Hematopoietic multipotent progenitor cell (in vitro differentiated cells): ENCODE data around the gene MOCOS. TPM values are rescaled to one million over a fixed set of nuclear protein-coding genes. Genes with fewer than 3 reads are reported as not detected.
"Not testable (repeated sequence)": the region's sequence is repeated elsewhere in the genome, so short reads cannot be mapped to it uniquely, and the experiment has no call there.

Source experiments
- DNase-seq, 3 donors: peaks; one replicate each; pipeline ENCODE4 v3.0.0-alpha.2; 2011 to 2015; ENCODE audit warnings: low read depth in 2 of 3, low spot score in 2 of 3
- total RNA-seq: library from RNA; depleted of rRNA; stranded (reverse); fragments of >200 nt; gene quantifications from one replicate; pipeline ENCODE4 v1.2.3, GENCODE V29; 2012

Gene MOCOS
- total RNA-seq, 1 donor: under 0.01 TPM

- DNase-seq: no peak
Measured at GRCh38 chr18:36197511-36198166, 10.3 kb downstream of the MOCOS start.

- DNase-seq: no peak
Measured at GRCh38 chr18:36199691-36200295, 12.5 kb downstream of the MOCOS start.

- DNase-seq: no peak
Measured at GRCh38 chr18:36200354-36200771, 13.1 kb downstream of the MOCOS start.

GRCh38 chr18:36201765-36202164 lies 14.5 kb downstream of the MOCOS start:
- no peak for DNase-seq

GRCh38 chr18:36203360-36203895 lies 16.1 kb downstream of the MOCOS start:
- no peak for DNase-seq

- no peak for DNase-seq
Measured at GRCh38 chr18:36205166-36205565, 17.9 kb downstream of the MOCOS start.

- no peak for DNase-seq
Measured at GRCh38 chr18:36207303-36207702, 20.0 kb downstream of the MOCOS start.

- DNase-seq: not testable (repeated sequence)
Measured at GRCh38 chr18:36207969-36208368, 20.7 kb downstream of the MOCOS start.

GRCh38 chr18:36211612-36212065 lies 24.3 kb downstream of the MOCOS start:
- DNase-seq: no peak

- DNase-seq: no peak
Measured at GRCh38 chr18:36212301-36213171, 25.2 kb downstream of the MOCOS start.

GRCh38 chr18:36214811-36215210 lies 27.5 kb downstream of the MOCOS start:
- no peak for DNase-seq

- no peak for DNase-seq
Measured at GRCh38 chr18:36215577-36215976, 28.3 kb downstream of the MOCOS start.

- DNase-seq: no peak
Measured at GRCh38 chr18:36217348-36217747, 30.1 kb downstream of the MOCOS start.

GRCh38 chr18:36229188-36229587 lies 41.9 kb downstream of the MOCOS start:
- DNase-seq: no peak

- not testable (repeated sequence) for DNase-seq
Measured at GRCh38 chr18:36240510-36240909, 53.2 kb downstream of the MOCOS start.

- DNase-seq: no peak
Measured at GRCh38 chr18:36241831-36242230, 54.5 kb downstream of the MOCOS start.

GRCh38 chr18:36247036-36247435 lies 59.7 kb downstream of the MOCOS start:
- no peak for DNase-seq

GRCh38 chr18:36249392-36249791 lies 62.1 kb downstream of the MOCOS start:
- DNase-seq: no peak

- DNase-seq: no peak
Measured at GRCh38 chr18:36250827-36251226, 63.5 kb downstream of the MOCOS start.

GRCh38 chr18:36255072-36255698 lies 67.9 kb downstream of the MOCOS start:
- no peak for DNase-seq

- no peak for DNase-seq
Measured at GRCh38 chr18:36256094-36256493, 68.8 kb downstream of the MOCOS start.
